WTC11 (cell line): ENCODE data around the gene TSEN15. TPM values are rescaled to one million over a fixed set of nuclear protein-coding genes. Genes with fewer than 3 reads are reported as not detected.

Experiments
- ATAC-seq: fragments of 200-7000 bp; cut with Tn5 transposase; 2 replicates; pipeline ENCODE4 v1.10.0; 2021; ENCODE audit warnings: mild to moderate bottlenecking, moderate library complexity
- CTCF ChIA-PET: fragments of 300-600 bp; sonication (Branson Sonifier 250); formaldehyde crosslinking; loops from one replicate; lab custom pipeline; 2021; ENCODE audit warnings: antibody characterized with exemption; lab: Charles Lee
- POLR2A ChIA-PET: fragments of 350-600 bp; sonication (Branson Sonifier 250); formaldehyde crosslinking; loops from one replicate; lab custom pipeline; 2021; ENCODE audit warnings: antibody characterized with exemption; lab: Charles Lee
- DNase-seq: peaks from one replicate; pipeline ENCODE4 v3.0.0; 2021; ENCODE audit warnings: low spot score
- H3K27ac Mint-ChIP-seq: 2 replicates; pipeline ENCODE4 v1.8.0; 2021; ENCODE audit warnings: mixed read lengths
- H3K27me3 Mint-ChIP-seq: 2 replicates; pipeline ENCODE4 v1.8.0; 2021; ENCODE audit warnings: low read depth, mild to moderate bottlenecking, moderate library complexity, mixed read lengths
- H3K36me3 Mint-ChIP-seq: 2 replicates; pipeline ENCODE4 v1.8.0; 2021; ENCODE audit warnings: mixed read lengths
- H3K4me1 Mint-ChIP-seq: 2 replicates; pipeline ENCODE4 v1.8.0; 2022; ENCODE audit warnings: mixed read lengths
- H3K4me3 Mint-ChIP-seq: 2 replicates; pipeline ENCODE4 v1.8.0; 2021; ENCODE audit warnings: mild to moderate bottlenecking, moderate library complexity, mixed read lengths
- H3K9me3 Mint-ChIP-seq: 2 replicates; pipeline ENCODE4 v1.8.0; 2021; ENCODE audit warnings: mixed read lengths
- ARID4B ChIP-seq: sonication (generic); formaldehyde crosslinking; IDR thresholded peaks from 2 replicates; pipeline ENCODE4 v1.8.0; 2023; ENCODE audit warnings: missing genetic modification reagents, mild to moderate bottlenecking, borderline replicate concordance
- FOXJ3 ChIP-seq: sonication (generic); formaldehyde crosslinking; IDR thresholded peaks from 2 replicates; pipeline ENCODE4 v1.9.0; 2021; ENCODE audit warnings: missing genetic modification reagents, mild to moderate bottlenecking, borderline replicate concordance
- FOXK1 ChIP-seq: sonication (generic); formaldehyde crosslinking; IDR thresholded peaks from 2 replicates; pipeline ENCODE4 v1.8.0; 2022; ENCODE audit warnings: mild to moderate bottlenecking, moderate library complexity, missing genetic modification reagents
- JAZF1 ChIP-seq: fragments of 250-450 bp; sonication (Bioruptor Pico); IDR thresholded peaks from 2 replicates; pipeline ENCODE4 v1.9.0; 2021; ENCODE audit warnings: moderate library complexity, mild to moderate bottlenecking, inconsistent platforms
- KAT7 ChIP-seq: sonication (generic); formaldehyde crosslinking; IDR thresholded peaks from 2 replicates; pipeline ENCODE4 v1.8.1; 2023; ENCODE audit warnings: missing genetic modification reagents, mild to moderate bottlenecking, borderline replicate concordance
- NFATC4 ChIP-seq: fragments of 250-450 bp; sonication (Bioruptor Pico); IDR thresholded peaks from 2 replicates; pipeline ENCODE4 v1.9.0; 2021; ENCODE audit warnings: mild to moderate bottlenecking
- NR3C1 ChIP-seq: sonication (generic); formaldehyde crosslinking; conservative IDR thresholded peaks from 2 replicates; pipeline ENCODE4 v1.8.1; 2023; ENCODE audit warnings: low read depth, mild to moderate bottlenecking, missing genetic modification reagents
- SMAD4 ChIP-seq: sonication (generic); formaldehyde crosslinking; IDR thresholded peaks from 2 replicates; pipeline ENCODE4 v1.8.0; 2022; ENCODE audit warnings: mild to moderate bottlenecking, missing genetic modification reagents
- ZNF232 ChIP-seq: sonication (generic); formaldehyde crosslinking; IDR thresholded peaks from 2 replicates; pipeline ENCODE4 v1.8.0; 2022; ENCODE audit warnings: mild to moderate bottlenecking, missing genetic modification reagents
- ZNF317 ChIP-seq: sonication (generic); formaldehyde crosslinking; IDR thresholded peaks from 2 replicates; pipeline ENCODE4 v1.8.1; 2023; ENCODE audit warnings: low read depth, mild to moderate bottlenecking, moderate library complexity, missing genetic modification reagents, borderline replicate concordance
- ZNF396 ChIP-seq: fragments of 250-450 bp; sonication (Bioruptor Pico); IDR thresholded peaks from 2 replicates; pipeline ENCODE4 v1.8.0; 2021; ENCODE audit warnings: mild to moderate bottlenecking, moderate library complexity, borderline replicate concordance
- ZNF423 ChIP-seq: fragments of 250-450 bp; sonication (Bioruptor Pico); IDR thresholded peaks from 2 replicates; pipeline ENCODE4 v2.1.2; 2022; ENCODE audit warnings: mild to moderate bottlenecking, moderate library complexity
- ZNF671 ChIP-seq: fragments of 250-450 bp; sonication (Bioruptor Pico); IDR thresholded peaks from 2 replicates; pipeline ENCODE4 v1.8.0; 2021; ENCODE audit warnings: mild to moderate bottlenecking
- total RNA-seq: library from RNA; stranded (reverse); gene quantifications from 3 replicates; pipeline ENCODE4 v1.2.3, GENCODE V29; 2021
- TF ChIP-seq, protein P1 (sequence below): sonication (generic); formaldehyde crosslinking; conservative IDR thresholded peaks from 2 replicates; pipeline ENCODE4 v1.8.1; 2023; ENCODE audit warnings: mild to moderate bottlenecking, low read depth, missing genetic modification reagents, moderate library complexity
- TF ChIP-seq, protein P2 (sequence below): fragments of 250-450 bp; sonication (Bioruptor Pico); IDR thresholded peaks from 2 replicates; pipeline ENCODE4 v2.1.2; 2022; ENCODE audit warnings: mild to moderate bottlenecking, moderate library complexity
- TF ChIP-seq, protein P3 (sequence below): sonication (generic); formaldehyde crosslinking; IDR thresholded peaks from 2 replicates; pipeline ENCODE4 v1.8.1; 2023; ENCODE audit warnings: mild to moderate bottlenecking, missing genetic modification reagents

TSEN15 gene
- total RNA-seq, 1 experiment from 2014 or later = 23.8 TPM

GRCh38 chr1:184027826-184028695 lies 23.5 kb upstream of the TSEN15 start:
- Mint-ChIP-seq H3K4me3 (no peak overlapping the region), H3K36me3 (no peaks in the 10 kb centered on the region), H3K27ac (no peak overlapping the region), H3K4me1 (peaks cover 25% of the 10 kb centered on the region), H3K9me3 (no peaks in the 10 kb centered on the region), H3K27me3 (peaks cover 66% of the 10 kb centered on the region)
- CTCF ChIA-PET = no interaction called here
- no peak for TF ChIP-seq NR3C1 (CRISPR knock-in tag)
- TF ChIP-seq ZNF671 (CRISPR knock-in tag) = no peak
- TF ChIP-seq SMAD4 = no peak
- no peak for TF ChIP-seq ZNF317 (CRISPR knock-in tag)
- no peak for TF ChIP-seq JAZF1 (CRISPR knock-in tag)
- TF ChIP-seq, protein P1, sequence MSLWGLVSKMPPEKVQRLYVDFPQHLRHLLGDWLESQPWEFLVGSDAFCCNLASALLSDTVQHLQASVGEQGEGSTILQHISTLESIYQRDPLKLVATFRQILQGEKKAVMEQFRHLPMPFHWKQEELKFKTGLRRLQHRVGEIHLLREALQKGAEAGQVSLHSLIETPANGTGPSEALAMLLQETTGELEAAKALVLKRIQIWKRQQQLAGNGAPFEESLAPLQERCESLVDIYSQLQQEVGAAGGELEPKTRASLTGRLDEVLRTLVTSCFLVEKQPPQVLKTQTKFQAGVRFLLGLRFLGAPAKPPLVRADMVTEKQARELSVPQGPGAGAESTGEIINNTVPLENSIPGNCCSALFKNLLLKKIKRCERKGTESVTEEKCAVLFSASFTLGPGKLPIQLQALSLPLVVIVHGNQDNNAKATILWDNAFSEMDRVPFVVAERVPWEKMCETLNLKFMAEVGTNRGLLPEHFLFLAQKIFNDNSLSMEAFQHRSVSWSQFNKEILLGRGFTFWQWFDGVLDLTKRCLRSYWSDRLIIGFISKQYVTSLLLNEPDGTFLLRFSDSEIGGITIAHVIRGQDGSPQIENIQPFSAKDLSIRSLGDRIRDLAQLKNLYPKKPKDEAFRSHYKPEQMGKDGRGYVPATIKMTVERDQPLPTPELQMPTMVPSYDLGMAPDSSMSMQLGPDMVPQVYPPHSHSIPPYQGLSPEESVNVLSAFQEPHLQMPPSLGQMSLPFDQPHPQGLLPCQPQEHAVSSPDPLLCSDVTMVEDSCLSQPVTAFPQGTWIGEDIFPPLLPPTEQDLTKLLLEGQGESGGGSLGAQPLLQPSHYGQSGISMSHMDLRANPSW (CRISPR knock-in tag) = no peak
- TF ChIP-seq FOXJ3 (CRISPR knock-in tag) = no peak
- no peak for TF ChIP-seq ZNF396
- no peak for TF ChIP-seq ZNF423 (CRISPR knock-in tag)
- TF ChIP-seq FOXK1 (CRISPR knock-in tag) = no peak
- no peak for TF ChIP-seq ARID4B (CRISPR knock-in tag)
- TF ChIP-seq, protein P2, sequence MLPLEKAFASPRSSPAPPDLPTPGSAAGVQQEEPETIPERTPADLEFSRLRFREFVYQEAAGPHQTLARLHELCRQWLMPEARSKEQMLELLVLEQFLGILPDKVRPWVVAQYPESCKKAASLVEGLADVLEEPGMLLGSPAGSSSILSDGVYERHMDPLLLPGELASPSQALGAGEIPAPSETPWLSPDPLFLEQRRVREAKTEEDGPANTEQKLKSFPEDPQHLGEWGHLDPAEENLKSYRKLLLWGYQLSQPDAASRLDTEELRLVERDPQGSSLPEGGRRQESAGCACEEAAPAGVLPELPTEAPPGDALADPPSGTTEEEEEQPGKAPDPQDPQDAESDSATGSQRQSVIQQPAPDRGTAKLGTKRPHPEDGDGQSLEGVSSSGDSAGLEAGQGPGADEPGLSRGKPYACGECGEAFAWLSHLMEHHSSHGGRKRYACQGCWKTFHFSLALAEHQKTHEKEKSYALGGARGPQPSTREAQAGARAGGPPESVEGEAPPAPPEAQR (CRISPR knock-in tag) = no peak
- TF ChIP-seq, protein P3, sequence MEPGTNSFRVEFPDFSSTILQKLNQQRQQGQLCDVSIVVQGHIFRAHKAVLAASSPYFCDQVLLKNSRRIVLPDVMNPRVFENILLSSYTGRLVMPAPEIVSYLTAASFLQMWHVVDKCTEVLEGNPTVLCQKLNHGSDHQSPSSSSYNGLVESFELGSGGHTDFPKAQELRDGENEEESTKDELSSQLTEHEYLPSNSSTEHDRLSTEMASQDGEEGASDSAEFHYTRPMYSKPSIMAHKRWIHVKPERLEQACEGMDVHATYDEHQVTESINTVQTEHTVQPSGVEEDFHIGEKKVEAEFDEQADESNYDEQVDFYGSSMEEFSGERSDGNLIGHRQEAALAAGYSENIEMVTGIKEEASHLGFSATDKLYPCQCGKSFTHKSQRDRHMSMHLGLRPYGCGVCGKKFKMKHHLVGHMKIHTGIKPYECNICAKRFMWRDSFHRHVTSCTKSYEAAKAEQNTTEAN (CRISPR knock-in tag) = no peak
- no peak for TF ChIP-seq KAT7 (CRISPR knock-in tag)
- no peak for TF ChIP-seq ZNF232 (CRISPR knock-in tag)
- TF ChIP-seq NFATC4 = no peak
- DNase-seq = no peak
- POLR2A ChIA-PET = interaction anchor here (0.5 kb wide), 1 partner anchor 559 kb away, joined by 3 read pairs; no protein-coding TSS in a partner anchor
- ATAC-seq = no peak
